ENCODE results near the gene ARHGEF4. TPM values are rescaled to one million over a fixed set of nuclear protein-coding genes. Genes with fewer than 3 reads are reported as not detected.

ARHGEF4 gene
- total and polyA plus RNA-seq, 10 of the 15 experiments (the other 5 are each of a cell fraction or from before 2014, with no cell fraction given), result 0.02 to 0.24 (median 0.16) TPM; not detected in 6

DNA sequence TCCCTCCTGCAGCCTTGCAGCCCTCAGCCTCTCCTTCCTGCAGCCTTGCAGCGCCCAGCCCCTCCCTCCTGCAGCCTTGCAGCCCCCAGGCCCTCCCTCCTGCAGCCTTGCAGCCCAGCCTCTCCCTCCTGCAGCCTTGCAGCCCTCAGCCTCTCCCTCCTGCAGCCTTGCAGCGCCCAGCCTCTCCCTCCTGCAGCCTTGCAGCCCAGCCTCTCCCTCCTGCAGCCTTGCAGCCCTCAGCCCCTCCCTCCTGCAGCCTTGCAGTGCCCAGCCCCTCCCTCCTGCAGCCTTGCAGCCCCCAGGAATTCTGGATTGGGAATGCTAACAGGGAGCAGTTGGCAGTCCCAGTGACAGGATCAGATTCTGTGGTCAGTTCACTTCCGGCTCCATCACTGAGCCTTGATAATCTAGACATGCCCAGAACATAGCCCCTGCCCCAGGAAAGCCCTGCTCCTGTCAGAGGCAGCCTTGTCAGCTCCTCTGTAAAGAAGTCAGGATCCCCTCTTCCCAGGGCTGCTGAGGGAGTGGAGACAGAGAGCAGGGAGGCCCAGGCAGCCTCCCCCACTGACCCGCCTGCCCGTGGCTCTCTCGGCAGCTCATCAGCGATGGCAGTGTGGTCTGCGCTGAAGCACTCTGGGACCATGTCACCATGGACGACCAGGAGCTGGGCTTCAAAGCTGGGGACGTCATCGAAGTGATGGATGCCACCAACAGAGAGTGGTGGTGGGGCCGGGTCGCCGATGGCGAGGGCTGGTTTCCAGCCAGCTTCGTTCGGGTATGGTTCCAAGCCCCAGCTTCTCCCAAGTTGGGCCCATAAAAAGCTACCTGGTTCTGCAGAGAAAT, 201.8 kb downstream of the ARHGEF4 start (continued):
- TF ChIP-seq, protein P1, sequence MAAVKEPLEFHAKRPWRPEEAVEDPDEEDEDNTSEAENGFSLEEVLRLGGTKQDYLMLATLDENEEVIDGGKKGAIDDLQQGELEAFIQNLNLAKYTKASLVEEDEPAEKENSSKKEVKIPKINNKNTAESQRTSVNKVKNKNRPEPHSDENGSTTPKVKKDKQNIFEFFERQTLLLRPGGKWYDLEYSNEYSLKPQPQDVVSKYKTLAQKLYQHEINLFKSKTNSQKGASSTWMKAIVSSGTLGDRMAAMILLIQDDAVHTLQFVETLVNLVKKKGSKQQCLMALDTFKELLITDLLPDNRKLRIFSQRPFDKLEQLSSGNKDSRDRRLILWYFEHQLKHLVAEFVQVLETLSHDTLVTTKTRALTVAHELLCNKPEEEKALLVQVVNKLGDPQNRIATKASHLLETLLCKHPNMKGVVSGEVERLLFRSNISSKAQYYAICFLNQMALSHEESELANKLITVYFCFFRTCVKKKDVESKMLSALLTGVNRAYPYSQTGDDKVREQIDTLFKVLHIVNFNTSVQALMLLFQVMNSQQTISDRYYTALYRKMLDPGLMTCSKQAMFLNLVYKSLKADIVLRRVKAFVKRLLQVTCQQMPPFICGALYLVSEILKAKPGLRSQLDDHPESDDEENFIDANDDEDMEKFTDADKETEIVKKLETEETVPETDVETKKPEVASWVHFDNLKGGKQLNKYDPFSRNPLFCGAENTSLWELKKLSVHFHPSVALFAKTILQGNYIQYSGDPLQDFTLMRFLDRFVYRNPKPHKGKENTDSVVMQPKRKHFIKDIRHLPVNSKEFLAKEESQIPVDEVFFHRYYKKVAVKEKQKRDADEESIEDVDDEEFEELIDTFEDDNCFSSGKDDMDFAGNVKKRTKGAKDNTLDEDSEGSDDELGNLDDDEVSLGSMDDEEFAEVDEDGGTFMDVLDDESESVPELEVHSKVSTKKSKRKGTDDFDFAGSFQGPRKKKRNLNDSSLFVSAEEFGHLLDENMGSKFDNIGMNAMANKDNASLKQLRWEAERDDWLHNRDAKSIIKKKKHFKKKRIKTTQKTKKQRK (IDR thresholded peaks at IDR 0.05; ENCODE audit: low read depth, low read length), result no peak

DNA sequence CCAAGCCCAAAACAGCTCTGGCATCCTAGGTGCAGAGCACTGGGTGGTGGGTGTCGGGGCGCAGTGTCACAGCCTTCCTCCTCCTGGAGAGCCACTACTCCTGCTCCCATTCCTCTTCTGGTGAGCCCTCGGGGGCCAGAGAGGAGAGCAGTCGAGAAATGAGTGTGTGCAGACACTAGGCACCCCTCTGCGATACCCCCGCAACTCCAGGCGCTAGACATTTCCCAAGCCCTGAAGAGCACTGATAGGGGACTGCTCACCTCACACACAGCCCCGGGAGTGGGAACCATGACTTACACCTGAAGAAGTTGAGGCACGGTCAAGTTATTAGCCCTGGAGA, 202.4 kb downstream of the ARHGEF4 start:
- intact Hi-C loops (cut with micrococcal nuclease; ENCODE audit: unreplicated experiment), result no loop called here
- ChIA-PET RAD21 (ENCODE audit: unreplicated experiment) (no interaction called here), POLR2A (no interaction called here), CTCF (no interaction called here), SMC1A (ENCODE audit: uncharacterized antibody, unreplicated experiment) (no interaction called here)
- H3K4me1 ChIP-seq (ENCODE audit: control insufficient read depth, insufficient read depth, low read length), result no peaks in the 10 kb centered on the region
- WGBS (ENCODE audit: insufficient coverage, insufficient replicate concordance, low lambda C conversion rate, missing lambda C conversion rate), result 59% methylated on average over 9 of the region's 9 CpGs
- no peaks in the 10 kb centered on the region for H3K79me2 ChIP-seq (ENCODE audit: control insufficient read depth, insufficient read depth, low read length)
- H3K4me3 ChIP-seq, result no peak overlapping the region
- H2AFZ ChIP-seq (ENCODE audit: control insufficient read depth, low read depth, low read length), result no peak overlapping the region
- no peaks in the 10 kb centered on the region for H3K36me3 ChIP-seq (ENCODE audit: control insufficient read depth in 2 of 2, insufficient read depth in 2 of 2, low read length in 1 of 2)
- no TSS peak for BruUV-seq (replicated peaks)
- no peak overlapping the region for H3K4me2 ChIP-seq (ENCODE audit: control insufficient read depth, insufficient read depth)
- H3K9ac ChIP-seq (ENCODE audit: control insufficient read depth, insufficient read depth, low read length), result no peak overlapping the region
- H4K20me1 ChIP-seq (ENCODE audit: control insufficient read depth, insufficient read depth), result peaks cover 2% of the 10 kb centered on the region; the same call in 1 of the 2 replicates
- DNase-seq (ENCODE audit: low read depth, low spot score) (no peak), FAIRE-seq (no peak), ATAC-seq (no peak)
- H3K9me3 ChIP-seq (replicated peaks; ENCODE audit: control insufficient read depth, insufficient read depth, low read length), result no peaks in the 10 kb centered on the region
- peaks cover 2% of the 10 kb centered on the region in 2 experiments; a peak in 1 of 4 replicates for H3K27me3 ChIP-seq (replicated peaks in 1 of 2; ENCODE audit: control insufficient read depth in 2 of 2, insufficient read depth in 2 of 2, low read length in 1 of 2)
- in situ Hi-C loops (cut with MboI), result no loop called here
- H3K27ac ChIP-seq (ENCODE audit: control insufficient read depth, insufficient read depth), result no peak overlapping the region
- TF ChIP-seq NFYA (IDR thresholded peaks at IDR 0.05; ENCODE audit: borderline replicate concordance, low read depth, low read length) (no peak), DPF2 (IDR thresholded peaks at IDR 0.05) (no peak), HCFC1 (IDR thresholded peaks at IDR 0.05; ENCODE audit: low read length) (no peak), BMI1 (IDR thresholded peaks at IDR 0.05; ENCODE audit: borderline replicate concordance) (no peak), ZNF24 (IDR thresholded peaks at IDR 0.05) (no peak), ETV6 (conservative IDR thresholded peaks at IDR 0.05 in 1 of 2, IDR thresholded peaks at IDR 0.05 in 1 of 2; ENCODE audit: borderline replicate concordance in 1 of 2, low read depth in 1 of 2) (no peak), KLF5 (IDR thresholded peaks at IDR 0.05; ENCODE audit: partially characterized antibody) (no peak), FOXK2 (IDR thresholded peaks at IDR 0.05) (no peak), MEF2B (IDR thresholded peaks at IDR 0.05; ENCODE audit: partially characterized antibody, poor library complexity, severe bottlenecking) (no peak), RB1 (IDR thresholded peaks at IDR 0.05; ENCODE audit: borderline replicate concordance) (no peak), STAT3 (IDR thresholded peaks at IDR 0.05; ENCODE audit: low read depth, low read length) (no peak), EED (IDR thresholded peaks at IDR 0.05; ENCODE audit: low read depth) (no peak), RUNX3 (IDR thresholded peaks at IDR 0.05; ENCODE audit: low read length) (no peak), LARP7 (IDR thresholded peaks at IDR 0.05) (no peak), ZNF274 (IDR thresholded peaks at IDR 0.05; ENCODE audit: insufficient read depth, insufficient read length) (no peak)
- TF ChIP-seq, protein P2, sequence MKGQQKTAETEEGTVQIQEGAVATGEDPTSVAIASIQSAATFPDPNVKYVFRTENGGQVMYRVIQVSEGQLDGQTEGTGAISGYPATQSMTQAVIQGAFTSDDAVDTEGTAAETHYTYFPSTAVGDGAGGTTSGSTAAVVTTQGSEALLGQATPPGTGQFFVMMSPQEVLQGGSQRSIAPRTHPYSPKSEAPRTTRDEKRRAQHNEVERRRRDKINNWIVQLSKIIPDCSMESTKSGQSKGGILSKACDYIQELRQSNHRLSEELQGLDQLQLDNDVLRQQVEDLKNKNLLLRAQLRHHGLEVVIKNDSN (IDR thresholded peaks at IDR 0.05; ENCODE audit: borderline replicate concordance, extremely low read length, insufficient read depth, low read depth, low read length), result no peak
